K562 (cell line): ENCODE data around the gene TBC1D10A. TPM values are rescaled to one million over a fixed set of nuclear protein-coding genes. Genes with fewer than 3 reads are reported as not detected.

Experiments used
- ATAC-seq: fragments of 200-7000 bp; cut with Tn5 transposase; 3 replicates; pipeline ENCODE4 v1.9.1; 2020; ENCODE audit warnings: moderate library complexity
- BruUV-seq: library from RNA; stranded (reverse); fragments of 400-500 nt; replicated peaks from 2 replicates; lab custom pipeline; 2021; lab: Mats Ljungman, UMichigan
- CTCF ChIA-PET: fragments of 300-600 bp; formaldehyde crosslinking; extraction: SDS; loops from one replicate; lab custom pipeline; 2021; ENCODE audit warnings: low intra/inter-chr PET ratio; lab: Yijun Ruan, JAX
- POLR2A ChIA-PET: fragments of 300-600, 350-650 bp; sonication (Branson Sonifier 250); formaldehyde crosslinking; extraction: SDS; loops from one replicate; lab custom pipeline; 2021; ENCODE audit warnings: antibody characterized with exemption, inconsistent platforms; lab: Yijun Ruan, JAX
- DNase-seq, 4 experiments: peaks; one replicate each; pipeline versions ENCODE4 v3.0.0 to v3.0.0-alpha.2; 2011 to 2018; ENCODE audit warnings: low spot score in 3 of 4, mixed read lengths in 3 of 4; ENCODE audit errors: extremely low read depth in 1 of 4
- FAIRE-seq: peaks from 2 replicates; lab custom pipeline; 2011; peaks lifted over from hg19 to GRCh38; lab: Jason Lieb, UNC
- H2AFZ ChIP-seq: 2 replicates; pipeline ENCODE4 v1.6.0; 2011; ENCODE audit warnings: low read depth, low read length, control low read depth, inconsistent platforms
- H3K27ac ChIP-seq: fragments of 200-600 bp; 3 replicates; pipeline ENCODE4 v1.8.0; 2011; ENCODE audit warnings: low read depth, mild to moderate bottlenecking, control low read depth, inconsistent platforms, low read length, moderate library complexity, mixed read lengths; ENCODE audit errors: extremely low read depth
- H3K27me3 ChIP-seq, 2 experiments: fragments of 300-600 bp in 1 of 2; 2 replicates in 1 of 2; 3 replicates in 1 of 2; pipeline versions ENCODE4 v1.6.0 to v1.8.0; 2011; ENCODE audit warnings: inconsistent platforms in 2 of 2, low read length in 2 of 2, mild to moderate bottlenecking in 1 of 2, mixed read lengths in 1 of 2, moderate library complexity in 1 of 2; ENCODE audit not compliant: control insufficient read depth in 2 of 2, insufficient read depth in 2 of 2
- H3K36me3 ChIP-seq: fragments of 300-600 bp; 3 replicates; pipeline ENCODE4 v1.8.0; 2011; ENCODE audit warnings: mild to moderate bottlenecking, low read length, inconsistent platforms; ENCODE audit not compliant: control insufficient read depth, insufficient read depth
- H3K4me1 ChIP-seq, 2 experiments: fragments of 200-600 bp in 1 of 2; replicated peaks in 1 of 2; 2 replicates in 1 of 2; 3 replicates in 1 of 2; pipeline versions ENCODE4 v1.5.1 to v1.8.0; 2011; ENCODE audit warnings: inconsistent platforms in 2 of 2, low read length in 2 of 2, mild to moderate bottlenecking in 1 of 2, mixed read lengths in 1 of 2, moderate library complexity in 1 of 2; ENCODE audit not compliant: control insufficient read depth in 2 of 2, insufficient read depth in 2 of 2
- H3K4me2 ChIP-seq: 2 replicates; pipeline ENCODE4 v1.6.1; 2011; ENCODE audit warnings: low read length, control low read depth, inconsistent platforms, mixed read lengths; ENCODE audit not compliant: insufficient read depth
- H3K4me3 ChIP-seq: fragments of 200-600 bp; sonication (generic), shearing (Covaris generic); 2 replicates; pipeline ENCODE4 v1.5.1; 2016; ENCODE audit warnings: control low read depth, inconsistent platforms
- H3K79me2 ChIP-seq: fragments of 200-600 bp; 3 replicates; pipeline ENCODE4 v1.8.0; 2011; ENCODE audit warnings: low read length, inconsistent platforms; ENCODE audit not compliant: control insufficient read depth, insufficient read depth
- H3K9ac ChIP-seq, 2 experiments: 2 replicates each; pipeline versions ENCODE4 v1.6.0 to v1.6.1; 2011; ENCODE audit warnings: low read depth in 2 of 2, low read length in 2 of 2, control low read depth in 1 of 2, inconsistent platforms in 1 of 2, mild to moderate bottlenecking in 1 of 2, mixed read lengths in 1 of 2; ENCODE audit not compliant: insufficient read depth in 1 of 2
- H3K9me1 ChIP-seq: one replicate; pipeline ENCODE4 v1.6.0; 2011; ENCODE audit warnings: inconsistent platforms, mild to moderate bottlenecking, low read length, moderate library complexity; ENCODE audit not compliant: control insufficient read depth, insufficient read depth
- H3K9me3 ChIP-seq: replicated peaks from 2 replicates; pipeline ENCODE4 v1.5.1; 2011; ENCODE audit warnings: low read depth, low read length, inconsistent platforms; ENCODE audit not compliant: control insufficient read depth, insufficient read depth
- H4K20me1 ChIP-seq: replicated peaks from 2 replicates; pipeline ENCODE4 v1.6.1; 2011; ENCODE audit warnings: low read length, inconsistent platforms, mixed read lengths; ENCODE audit not compliant: control insufficient read depth, insufficient read depth
- ELF2 ChIP-seq: fragments of 250-450 bp; sonication (Bioruptor Pico); IDR thresholded peaks from 2 replicates; pipeline ENCODE4 v1.5.0; 2021; ENCODE audit warnings: mild to moderate bottlenecking
- ESRRA ChIP-seq: fragments of 450-650 bp; IDR thresholded peaks from 2 replicates; pipeline ENCODE4 v1.6.1; 2014; ENCODE audit warnings: low read depth, mild to moderate bottlenecking, moderate library complexity, borderline replicate concordance
- ETS2 ChIP-seq: IDR thresholded peaks from 2 replicates; pipeline ENCODE4 v1.6.1; 2016; ENCODE audit warnings: borderline replicate concordance, missing genetic modification characterization, mild to moderate bottlenecking, moderate library complexity, missing compliant biosample characterization; ENCODE audit not compliant: poor library complexity, severe bottlenecking
- FIP1L1 ChIP-seq: fragments of 200-400 bp; formaldehyde crosslinking; IDR thresholded peaks from 2 replicates; pipeline ENCODE4 v1.6.1; 2018; ENCODE audit warnings: mild to moderate bottlenecking, low read depth, low read length; ENCODE audit not compliant: poor library complexity, severe bottlenecking
- MCM2 ChIP-seq: fragments of 450-650 bp; IDR thresholded peaks from 2 replicates; pipeline ENCODE4 v1.6.1; 2017; ENCODE audit warnings: low read depth, mild to moderate bottlenecking
- NELFE ChIP-seq: IDR thresholded peaks from 2 replicates; pipeline ENCODE4 v1.6.1; 2011; ENCODE audit warnings: mild to moderate bottlenecking; ENCODE audit not compliant: insufficient read depth, insufficient read length
- POLR2B ChIP-seq: fragments of 450-650 bp; IDR thresholded peaks from 2 replicates; pipeline ENCODE4 v1.6.1; 2018; ENCODE audit warnings: low read depth; ENCODE audit not compliant: partially characterized antibody
- RBM17 ChIP-seq: fragments of 200-400 bp; formaldehyde crosslinking; IDR thresholded peaks from 2 replicates; pipeline ENCODE4 v1.6.1; 2017; ENCODE audit warnings: low read depth, mild to moderate bottlenecking, low read length, borderline replicate concordance
- STAT5B ChIP-seq: fragments of 250-450 bp; sonication (Bioruptor Pico); IDR thresholded peaks from 2 replicates; pipeline ENCODE4 v1.8.0; 2021; ENCODE audit warnings: mild to moderate bottlenecking, inconsistent platforms
- ZBTB49 ChIP-seq: sonication (generic); formaldehyde crosslinking; IDR thresholded peaks from 2 replicates; pipeline ENCODE4 v1.8.0; 2022; ENCODE audit warnings: missing genetic modification reagents, mild to moderate bottlenecking, borderline replicate concordance
- ZNF239 ChIP-seq: fragments of 250-450 bp; sonication (Bioruptor Pico); IDR thresholded peaks from 2 replicates; pipeline ENCODE4 v1.4.0; 2020; ENCODE audit warnings: mild to moderate bottlenecking
- ZNF561 ChIP-seq: fragments of 450-650 bp; formaldehyde crosslinking; conservative IDR thresholded peaks from 2 replicates; pipeline ENCODE4 v1.4.0; 2020; ENCODE audit warnings: mild to moderate bottlenecking, moderate library complexity
- ZNF77 ChIP-seq: fragments of 250-450 bp; sonication (Bioruptor Pico); IDR thresholded peaks from 2 replicates; pipeline ENCODE4 v1.5.0; 2020
- ZNF785 ChIP-seq: fragments of 250-450 bp; sonication (Bioruptor Pico); IDR thresholded peaks from 2 replicates; pipeline ENCODE4 v1.4.0; 2020; ENCODE audit warnings: mild to moderate bottlenecking
- WGBS: fragments of 100-300 bp; shearing (Covaris generic); methylation state at CpG from one replicate; pipeline ENCODE4 v1.1.6; 2016; ENCODE audit warnings: low coverage, mixed read lengths; ENCODE audit not compliant: insufficient coverage; ENCODE audit errors: missing lambda C conversion rate; 5-methylcytosine and 5-hydroxymethylcytosine counted together
- in situ Hi-C: fragments of 300-500 bp; cut with MboI; formaldehyde crosslinking; loops from 4 replicates; pipeline ENCODE4 v1.15.0; 2018; ENCODE audit warnings: inconsistent platforms, mixed read lengths
- intact Hi-C: fragments of 100-400 bp; cut with micrococcal nuclease; formaldehyde crosslinking; loops from 2 replicates; pipeline ENCODE4 v1.14.2; 2022
- polyA plus RNA-seq, 8 experiments: library from polyadenylated mRNA; depleted of rRNA in 4 of 8; stranded (reverse) in 5 of 8; unstranded in 3 of 8; fragments of >200 nt; fragmentation: Nextera tagmentation in 2 of 8; fragmentation: Illumina TruSeq in 1 of 8; extraction: Ambion mirVana in 2 of 8; extraction: Trizol in 1 of 8; gene quantifications; 2 replicates each; pipeline versions ENCODE4 v1.2.1 to v1.2.3, GENCODE V29; 2011 to 2014; ENCODE audit warnings: inconsistent platforms in 1 of 8, missing spikeins in 1 of 8
- total RNA-seq, 7 experiments: library from RNA; depleted of rRNA in 6 of 7; stranded (reverse); fragments of >200 nt in 6 of 7; fragmentation: Illumina TruSeq in 2 of 7; extraction: Trizol in 2 of 7; gene quantifications; 2 replicates each; pipeline versions ENCODE4 v1.2.1 to v1.2.3, GENCODE V29; 2011 to 2021; ENCODE audit warnings: low replicate concordance in 1 of 7

Gene TBC1D10A
- total and polyA plus RNA-seq, 9 of the 15 experiments (the other 6 are each of a cell fraction or from before 2014, with no cell fraction given) = 0.13 to 10.4 (median 4.6) TPM

GRCh38 chr22:30294830-30295229, 31.9 kb downstream of the TBC1D10A start:
- POLR2A ChIA-PET = no interaction called here
- in situ Hi-C loops (no loop called here), intact Hi-C loops (no loop called here)
- H3K36me3 ChIP-seq = peaks cover 16% of the 10 kb centered on the region; the same call in 1 of the 3 replicates
- no TSS peak for BruUV-seq
- peaks cover 8 to 16% of the 10 kb centered on the region in 2 experiments; a peak in 2 of 5 replicates for H3K4me1 ChIP-seq
- no peak overlapping the region for H3K4me3 ChIP-seq
- no peak for ATAC-seq
- no peaks in the 10 kb centered on the region for H3K9me3 ChIP-seq
- H3K27me3 ChIP-seq = no peaks in the 10 kb centered on the region
- no peak overlapping the region for H3K4me2 ChIP-seq
- no peak overlapping the region for H2AFZ ChIP-seq
- H4K20me1 ChIP-seq = peaks cover 6% of the 10 kb centered on the region; the same call in 1 of the 2 replicates
- WGBS = 95% methylated on average over 3 of the region's 11 CpGs
- no peak overlapping the region for H3K9ac ChIP-seq
- TF ChIP-seq STAT5B (CRISPR knock-in tag) = no peak
- TF ChIP-seq ETS2 (tag) = no peak
- TF ChIP-seq ELF2 (CRISPR knock-in tag) = no peak
- TF ChIP-seq ZNF77 (CRISPR knock-in tag) = no peak
- TF ChIP-seq ZNF785 = no peak
- no peak for TF ChIP-seq MCM2
- TF ChIP-seq FIP1L1 = no peak
- no peak for TF ChIP-seq ZNF561 (CRISPR knock-in tag)
- no peak for TF ChIP-seq RBM17
- no peak for TF ChIP-seq ZBTB49 (CRISPR knock-in tag)
- TF ChIP-seq ZNF239 (CRISPR knock-in tag) = no peak
- TF ChIP-seq NELFE = no peak
- TF ChIP-seq POLR2B = no peak
- no peak for TF ChIP-seq ESRRA
- TF ChIP-seq, all 486 proteins: peak for 0
- FAIRE-seq = no peak
- H3K9me1 ChIP-seq = no peaks in the 10 kb centered on the region
- CTCF ChIA-PET = no interaction called here
- no peak overlapping the region for H3K27ac ChIP-seq
- no peak for DNase-seq
- no peaks in the 10 kb centered on the region for H3K79me2 ChIP-seq
